Activated CD4-positive, alpha-beta memory T cell treated with anti-CD3 and anti-CD28 coated beads, Interleukin-2, amount 10 ng/mL, durations not matched to agents 7 days and 5 days (primary cell): Measurements from ENCODE around the gene CENPN. TPM values are rescaled to one million over a fixed set of nuclear protein-coding genes. Genes with fewer than 3 reads are reported as not detected.
A peak's percentile ranks its signal among the peaks of the same experiment; 100 is the strongest.

ENCODE experiments used
- CTCF ChIA-PET: fragments of 350-600 bp; sonication (Branson Sonifier 250); formaldehyde crosslinking; loops from one replicate; lab custom pipeline; 2021; ENCODE audit warnings: antibody characterized with exemption, inconsistent platforms; lab: Charles Lee
- POLR2A ChIA-PET: fragments of 350-600 bp; sonication (Branson Sonifier 250); formaldehyde crosslinking; loops from one replicate; lab custom pipeline; 2021; ENCODE audit warnings: antibody characterized with exemption; lab: Charles Lee
- DNase-seq: peaks from one replicate; pipeline ENCODE4 v3.0.0-alpha.2; 2020
- H3K27ac Mint-ChIP-seq: one replicate; pipeline ENCODE4 v1.8.0; 2021; ENCODE audit warnings: mild to moderate bottlenecking, mixed read lengths
- H3K27me3 Mint-ChIP-seq: one replicate; pipeline ENCODE4 v1.8.0; 2021; ENCODE audit warnings: mixed read lengths
- H3K36me3 Mint-ChIP-seq: one replicate; pipeline ENCODE4 v1.8.0; 2021; ENCODE audit warnings: low read depth, mixed read lengths
- H3K4me1 Mint-ChIP-seq: one replicate; pipeline ENCODE4 v1.8.0; 2021; ENCODE audit warnings: mixed read lengths
- H3K4me3 Mint-ChIP-seq: one replicate; pipeline ENCODE4 v1.8.0; 2021; ENCODE audit warnings: mild to moderate bottlenecking, mixed read lengths
- H3K9me3 Mint-ChIP-seq: one replicate; pipeline ENCODE4 v1.8.0; 2021; ENCODE audit warnings: mixed read lengths
- total RNA-seq, 2 experiments: library from RNA; stranded (reverse); gene quantifications; one replicate each; pipeline ENCODE4 v1.2.3, GENCODE V29; 2021

CENPN gene
- total RNA-seq, 2 experiments from 2014 or later = 62.2 to 66.9 TPM

- Mint-ChIP-seq H3K27ac (no peak overlapping the region), H3K36me3 (no peaks in the 10 kb centered on the region), H3K27me3 (peaks cover 2% of the 10 kb centered on the region), H3K4me1 (peaks cover 25% of the 10 kb centered on the region), H3K9me3 (no peaks in the 10 kb centered on the region), H3K4me3 (no peak overlapping the region)
- CTCF ChIA-PET = interaction anchor here (1.5 to 6.5 kb wide), 2 partner anchors 38 to 42 kb away, joined by 4 to 63 read pairs; partner anchors contain the start of gene ATMIN
- POLR2A ChIA-PET = interaction anchor here (1.1 kb wide), 1 partner anchor 88 kb away, joined by 3 read pairs; no protein-coding TSS in a partner anchor
- DNase-seq = no peak
Measured at GRCh38 chr16:81073560-81074330, 66.7 kb downstream of the CENPN start.

GRCh38 chr16:81076566-81077075, 69.6 kb downstream of the CENPN start:
- H3K4me1 Mint-ChIP-seq = peaks cover 25% of the 10 kb centered on the region
- CTCF ChIA-PET = interaction anchor here (0.8 to 6.5 kb wide), 6 partner anchors 9 to 238 kb away, joined by 3 to 63 read pairs (median 4); partner anchors contain the start of genes ATMIN and GAN
- no peaks in the 10 kb centered on the region for H3K9me3 Mint-ChIP-seq
- POLR2A ChIA-PET = interaction anchor here (0.6 to 3.6 kb wide), 8 partner anchors 10 to 238 kb away, joined by 3 to 22 read pairs (median 5); partner anchors contain the start of genes ATMIN, CENPN, CMC2 and GAN
- peak; percentile 92 for DNase-seq
- no peaks in the 10 kb centered on the region for H3K36me3 Mint-ChIP-seq
- H3K4me3 Mint-ChIP-seq = no peak overlapping the region
- H3K27me3 Mint-ChIP-seq = peaks cover 2% of the 10 kb centered on the region
- no peak overlapping the region for H3K27ac Mint-ChIP-seq

GRCh38 chr16:81077076-81077940, 70.3 kb downstream of the CENPN start, which contains the start of gene C16orf46:
C16orf46 (minus strand) TSS chr16:81077238; CDS start chr16:81063955, 13,283 bp downstream.
- H3K9me3 Mint-ChIP-seq = no peaks in the 10 kb centered on the region
- H3K36me3 Mint-ChIP-seq = no peaks in the 10 kb centered on the region
- peaks cover 2% of the 10 kb centered on the region for H3K27me3 Mint-ChIP-seq
- ChIA-PET CTCF (interaction anchor here (0.8 to 6.5 kb wide), 4 partner anchors 42 to 237 kb away, joined by 3 to 63 read pairs (median 4); partner anchors contain the start of genes ATMIN and GAN), POLR2A (interaction anchor here (0.6 to 3.6 kb wide), 8 partner anchors 10 to 237 kb away, joined by 3 to 22 read pairs (median 4); partner anchors contain the start of genes ATMIN, CENPN, CMC2 and GAN)
- DNase-seq = peak; percentile 98
- peak within 1 kb of the TSS; percentile 24 for H3K4me3 Mint-ChIP-seq
- peaks cover 21% of the 10 kb centered on the region for H3K4me1 Mint-ChIP-seq
- no peak within 1 kb of the TSS for H3K27ac Mint-ChIP-seq

GRCh38 chr16:81080233-81080632, 73.2 kb downstream of the CENPN start:
- ChIA-PET POLR2A (interaction anchor here (0.7 kb wide), 1 partner anchor 44 kb away, joined by 3 read pairs; the partner anchor contains the start of gene ATMIN), CTCF (interaction anchor here (1.0 to 1.2 kb wide), 2 partner anchors 15 to 43 kb away, joined by 3 to 6 read pairs; no protein-coding TSS in a partner anchor)
- no peaks in the 10 kb centered on the region for H3K9me3 Mint-ChIP-seq
- H3K4me1 Mint-ChIP-seq = peaks cover 12% of the 10 kb centered on the region
- no peak overlapping the region for H3K4me3 Mint-ChIP-seq
- H3K27me3 Mint-ChIP-seq = no peaks in the 10 kb centered on the region
- no peak overlapping the region for H3K27ac Mint-ChIP-seq
- H3K36me3 Mint-ChIP-seq = no peaks in the 10 kb centered on the region
- no peak for DNase-seq

GRCh38 chr16:81081014-81081413, 74.0 kb downstream of the CENPN start:
- no peaks in the 10 kb centered on the region for H3K27me3 Mint-ChIP-seq
- H3K4me1 Mint-ChIP-seq = peaks cover 7% of the 10 kb centered on the region
- DNase-seq = no peak
- no peak overlapping the region for H3K4me3 Mint-ChIP-seq
- no peaks in the 10 kb centered on the region for H3K36me3 Mint-ChIP-seq
- H3K27ac Mint-ChIP-seq = no peak overlapping the region
- ChIA-PET POLR2A (no interaction called here), CTCF (no interaction called here)
- no peaks in the 10 kb centered on the region for H3K9me3 Mint-ChIP-seq

Other genes starting within 250 kb of the CENPN start
- gene CDYL2, start 202.6 kb upstream of the CENPN start, total RNA-seq = 10 to 100 TPM; 54.6 to 60.2 TPM
- 10 to 100 TPM; 90.7 to 99.9 TPM for gene CMC2, start 329 bp upstream of the CENPN start, total RNA-seq
- 10 to 100 TPM; 29.6 to 33.8 TPM for gene ATMIN, start 28.6 kb downstream of the CENPN start, total RNA-seq
- under 1 TPM in 1 of 2 experiments, not detected in 1; 0.73 TPM for gene C16orf46, start 70.0 kb downstream of the CENPN start, total RNA-seq
- gene GCSH, start 89.2 kb downstream of the CENPN start, total RNA-seq = 1 to 10 TPM; 3.5 to 6.6 TPM
- gene BCO1, start 231.5 kb downstream of the CENPN start, total RNA-seq = not detected